Fibroblast of lung (primary cell): ENCODE results near the gene RGS8. TPM values are rescaled to one million over a fixed set of nuclear protein-coding genes. Genes with fewer than 3 reads are reported as not detected.

Experiments
- DNase-seq, 2 donors: peaks; one replicate each; pipeline versions ENCODE4 v3.0.0 to v3.0.0-alpha.2; 2010; ENCODE audit warnings: low read depth in 2 of 2
- H2AFZ ChIP-seq: 2 replicates; pipeline ENCODE4 v1.5.1; 2012; ENCODE audit warnings: low read length, control low read depth, inconsistent platforms
- H3K27ac ChIP-seq: 2 replicates; pipeline ENCODE4 v1.5.1; 2011; ENCODE audit warnings: low read length, control low read depth; ENCODE audit not compliant: insufficient read depth
- H3K27me3 ChIP-seq: 2 replicates; pipeline ENCODE4 v1.5.1; 2011; ENCODE audit warnings: mild to moderate bottlenecking, low read length; ENCODE audit not compliant: control insufficient read depth, insufficient read depth
- H3K36me3 ChIP-seq: 2 replicates; pipeline ENCODE4 v1.5.1; 2011; ENCODE audit warnings: low read length; ENCODE audit not compliant: control insufficient read depth, insufficient read depth
- H3K4me1 ChIP-seq: 2 replicates; pipeline ENCODE4 v1.5.1; 2011; ENCODE audit warnings: low read length; ENCODE audit not compliant: control insufficient read depth, insufficient read depth; ENCODE audit errors: extremely low read depth
- H3K4me2 ChIP-seq: 2 replicates; pipeline ENCODE4 v1.5.1; 2011; ENCODE audit warnings: low read length, control low read depth; ENCODE audit not compliant: insufficient read depth; ENCODE audit errors: extremely low read depth
- H3K4me3 ChIP-seq, 4 experiments: fragments of 200-600 bp in 1 of 4; sonication (generic) in 1 of 4; replicated peaks in 1 of 4; 2 replicates each; pipeline ENCODE4 v1.5.1; 2011 to 2016; ENCODE audit warnings: low read length in 4 of 4, low read depth in 3 of 4, mild to moderate bottlenecking in 3 of 4, control low read depth in 2 of 4, inconsistent platforms in 1 of 4, mixed read lengths in 1 of 4; ENCODE audit not compliant: insufficient read depth in 1 of 4; ENCODE audit errors: control extremely low read depth in 1 of 4
- H3K79me2 ChIP-seq: 2 replicates; pipeline ENCODE4 v1.5.1; 2012; ENCODE audit warnings: mild to moderate bottlenecking, low read length, inconsistent platforms; ENCODE audit not compliant: control insufficient read depth, insufficient read depth
- H3K9ac ChIP-seq: 2 replicates; pipeline ENCODE4 v1.5.1; 2011; ENCODE audit warnings: mild to moderate bottlenecking, low read length, control low read depth; ENCODE audit not compliant: insufficient read depth
- H3K9me3 ChIP-seq: 2 replicates; pipeline ENCODE4 v1.5.1; 2012; ENCODE audit warnings: low read depth, low read length; ENCODE audit not compliant: control insufficient read depth, insufficient read depth
- H4K20me1 ChIP-seq: 2 replicates; pipeline ENCODE4 v1.5.1; 2011; ENCODE audit warnings: low read length; ENCODE audit not compliant: control insufficient read depth, insufficient read depth; ENCODE audit errors: extremely low read depth
- CTCF ChIP-seq, 2 donors: IDR thresholded peaks in 1 of 2; conservative IDR thresholded peaks in 1 of 2; 1 replicate in 1 of 2; 2 replicates in 1 of 2; pipeline ENCODE4 v1.5.1; 2011 to 2012; ENCODE audit warnings: low read length in 2 of 2, control low read depth in 1 of 2, inconsistent platforms in 1 of 2, low read depth in 1 of 2, mild to moderate bottlenecking in 1 of 2
- EZH2 ChIP-seq: IDR thresholded peaks from 2 replicates; pipeline ENCODE4 v1.5.1; 2012; ENCODE audit warnings: low read length, control low read depth, mild to moderate bottlenecking; ENCODE audit errors: missing control alignments
- polyA plus RNA-seq, 2 donors: library from polyadenylated mRNA; depleted of rRNA in 1 of 2; stranded (reverse) in 1 of 2; unstranded in 1 of 2; fragments of >200 nt; gene quantifications; 2 replicates each; pipeline ENCODE4 v1.2.1, GENCODE V29; 2011 to 2012; ENCODE audit warnings: missing spikeins in 1 of 2
- total RNA-seq: library from RNA; depleted of rRNA; stranded (reverse); fragments of >200 nt; gene quantifications from 2 replicates; pipeline ENCODE4 v1.2.1, GENCODE V29; 2014

Gene RGS8
- total and polyA plus RNA-seq, 2 donors (not counting 1 experiment from before 2014, with no cell fraction given) = not detected

- no peaks in the 10 kb centered on the region for H4K20me1 ChIP-seq
- TF ChIP-seq CTCF (conservative IDR thresholded peaks at IDR 0.05 in 1 of 2, IDR thresholded peaks at IDR 0.05 in 1 of 2; ENCODE audit: low read depth in 1 of 2, low read length in 2 of 2) (no peak), EZH2 (no peak)
- no peaks in the 10 kb centered on the region for H3K36me3 ChIP-seq
- H3K27ac ChIP-seq = no peak overlapping the region
- no peaks in the 10 kb centered on the region for H3K9me3 ChIP-seq
- no peak overlapping the region for H2AFZ ChIP-seq
- H3K4me1 ChIP-seq = no peaks in the 10 kb centered on the region
- no peak overlapping the region for H3K4me3 ChIP-seq
- H3K27me3 ChIP-seq = no peaks in the 10 kb centered on the region
- no peak overlapping the region for H3K4me2 ChIP-seq
- H3K9ac ChIP-seq = no peak overlapping the region
- H3K79me2 ChIP-seq = no peaks in the 10 kb centered on the region
- no peak for DNase-seq
These were observed 2.0 kb downstream of the RGS8 start for GRCh38 chr1:182682406-182682805.

GRCh38 chr1:182681568-182681912 is 2.8 kb downstream of the RGS8 start:
- Histone ChIP-seq H3K4me2 (no peak overlapping the region), H3K79me2 (no peaks in the 10 kb centered on the region), H3K27me3 (no peaks in the 10 kb centered on the region), H3K4me1 (no peaks in the 10 kb centered on the region), H3K4me3 (no peak overlapping the region), H3K9ac (no peak overlapping the region), H3K9me3 (no peaks in the 10 kb centered on the region), H3K36me3 (no peaks in the 10 kb centered on the region), H4K20me1 (no peaks in the 10 kb centered on the region), H2AFZ (no peak overlapping the region), H3K27ac (no peak overlapping the region)
- TF ChIP-seq CTCF (conservative IDR thresholded peaks at IDR 0.05 in 1 of 2, IDR thresholded peaks at IDR 0.05 in 1 of 2; ENCODE audit: low read depth in 1 of 2, low read length in 2 of 2) = no peak
- no peak for TF ChIP-seq EZH2
- no peak for DNase-seq

- TF ChIP-seq EZH2 = no peak
- Histone ChIP-seq H3K4me1 (no peaks in the 10 kb centered on the region), H3K36me3 (no peaks in the 10 kb centered on the region), H4K20me1 (no peaks in the 10 kb centered on the region), H3K4me2 (no peak overlapping the region), H3K4me3 (no peak overlapping the region), H3K9ac (no peak overlapping the region), H3K9me3 (no peaks in the 10 kb centered on the region), H3K27me3 (no peaks in the 10 kb centered on the region), H2AFZ (no peak overlapping the region), H3K27ac (no peak overlapping the region), H3K79me2 (no peaks in the 10 kb centered on the region)
- DNase-seq = peak in 1 of 2 donors; percentile 14
These were observed 3.4 kb downstream of the RGS8 start for GRCh38 chr1:182680901-182681567.
